ENCODE measurements around the gene STOML1.

GRCh38 chr15:73989001-73989798 lies 2.9 kb downstream of the STOML1 start:
- no peak for TF ChIP-seq POLR2A (IDR thresholded peaks at IDR 0.05)
- TF ChIP-seq CTCF (IDR thresholded peaks at IDR 0.05 in 8 of 11, conservative IDR thresholded peaks at IDR 0.05 in 3 of 11), result no peak

Data from spleen (tissue), 7 donors.